ENCODE data around the gene GPHN.

The GPHN gene

GRCh38 chr14:67127174-67127573, 619.2 kb downstream of the GPHN start:
- TF ChIP-seq CTCF (IDR thresholded peaks at IDR 0.05; ENCODE audit: extremely low read depth, missing control alignments) = no peak
- DNase-seq (ENCODE audit: low spot score) = no peak

GRCh38 chr14:67129768-67130167, 621.8 kb downstream of the GPHN start:
- no peak for DNase-seq (ENCODE audit: low spot score)
- TF ChIP-seq CTCF (IDR thresholded peaks at IDR 0.05; ENCODE audit: extremely low read depth, missing control alignments) = no peak

- TF ChIP-seq CTCF (IDR thresholded peaks at IDR 0.05; ENCODE audit: extremely low read depth, missing control alignments) = no peak
- DNase-seq (ENCODE audit: low spot score) = no peak
These were observed 623.7 kb downstream of the GPHN start for GRCh38 chr14:67131691-67132090.

GRCh38 chr14:67133144-67133543, 625.2 kb downstream of the GPHN start:
- no peak for TF ChIP-seq CTCF (IDR thresholded peaks at IDR 0.05; ENCODE audit: extremely low read depth, missing control alignments)

GRCh38 chr14:67133595-67134441, 625.9 kb downstream of the GPHN start:
- no peak for DNase-seq (ENCODE audit: low spot score)
- no peak for TF ChIP-seq CTCF (IDR thresholded peaks at IDR 0.05; ENCODE audit: extremely low read depth, missing control alignments)

More at GRCh38 chr14:67133144-67133543, 625.2 kb downstream of the GPHN start:
- no peak for DNase-seq (ENCODE audit: low spot score)

GRCh38 chr14:67137744-67138371, 629.9 kb downstream of the GPHN start:
- peak; percentile 15 for DNase-seq (ENCODE audit: low spot score)
- TF ChIP-seq CTCF (IDR thresholded peaks at IDR 0.05; ENCODE audit: extremely low read depth, missing control alignments) = no peak

- TF ChIP-seq CTCF (IDR thresholded peaks at IDR 0.05; ENCODE audit: extremely low read depth, missing control alignments) = no peak
- DNase-seq (ENCODE audit: low spot score) = no peak
These were observed 632.6 kb downstream of the GPHN start for GRCh38 chr14:67140556-67140955.
